Smooth muscle cell (in vitro differentiated cells): ENCODE measurements around the gene XPO6. TPM values are rescaled to one million over a fixed set of nuclear protein-coding genes. Genes with fewer than 3 reads are reported as not detected.
"Not testable (repeated sequence)": the region's sequence is repeated elsewhere in the genome, so short reads cannot be mapped to it uniquely, and the experiment has no call there.

ENCODE experiments used
- DNase-seq: peaks from one replicate; lab custom pipeline; 2025; ENCODE audit not compliant: unreplicated experiment; lab: John Stamatoyannopoulos, UW
- H2AFZ ChIP-seq: fragments of 200-600 bp; sonication (generic); 2 replicates; pipeline ENCODE4 v1.6.0; 2016; ENCODE audit warnings: antibody characterized with exemption, low read depth, mild to moderate bottlenecking
- H3F3A ChIP-seq: fragments of 200-600 bp; sonication (generic); 2 replicates; pipeline ENCODE4 v1.6.0; 2017; ENCODE audit warnings: antibody characterized with exemption, low read depth
- H3K27ac ChIP-seq: fragments of 200-600 bp; sonication (generic); 2 replicates; pipeline ENCODE4 v1.5.1; 2016; ENCODE audit warnings: low read depth, mild to moderate bottlenecking
- H3K27me3 ChIP-seq: fragments of 200-600 bp; sonication (generic); 2 replicates; pipeline ENCODE4 v1.6.1; 2016; ENCODE audit warnings: low read depth, mild to moderate bottlenecking
- H3K36me3 ChIP-seq: fragments of 200-600 bp; sonication (generic); 2 replicates; pipeline ENCODE4 v1.5.1; 2016; ENCODE audit warnings: low read depth
- H3K4me1 ChIP-seq: fragments of 200-600 bp; sonication (generic); 2 replicates; pipeline ENCODE4 v1.5.1; 2016; ENCODE audit warnings: low read depth
- H3K4me2 ChIP-seq: fragments of 200-600 bp; sonication (generic); 2 replicates; pipeline ENCODE4 v1.6.0; 2016; ENCODE audit warnings: mild to moderate bottlenecking
- H3K4me3 ChIP-seq: fragments of 200-600 bp; sonication (generic); 2 replicates; pipeline ENCODE4 v1.5.1; 2016; ENCODE audit warnings: mild to moderate bottlenecking
- H3K79me2 ChIP-seq: fragments of 200-600 bp; sonication (generic); 2 replicates; pipeline ENCODE4 v1.6.0; 2016; ENCODE audit warnings: low read depth, mild to moderate bottlenecking
- H3K9ac ChIP-seq: fragments of 200-600 bp; sonication (generic); 2 replicates; pipeline ENCODE4 v1.6.0; 2016; ENCODE audit warnings: low read depth
- H3K9me3 ChIP-seq: fragments of 200-600 bp; sonication (generic); replicated peaks from 2 replicates; pipeline ENCODE4 v1.5.1; 2016; ENCODE audit warnings: low read depth
- H4K20me1 ChIP-seq: fragments of 200-600 bp; sonication (generic); 2 replicates; pipeline ENCODE4 v1.6.0; 2016; ENCODE audit warnings: low read depth
- CTCF ChIP-seq: fragments of 200-600 bp; sonication (generic); IDR thresholded peaks from 2 replicates; pipeline ENCODE4 v1.5.1; 2017; ENCODE audit warnings: borderline replicate concordance, mild to moderate bottlenecking, antibody characterized with exemption; ENCODE audit not compliant: insufficient read depth, poor library complexity, severe bottlenecking
- WGBS: methylation state at CpG from one replicate; pipeline ENCODE4 v1.1.7; 2016; ENCODE audit warnings: low lambda C conversion rate; 5-methylcytosine and 5-hydroxymethylcytosine counted together
- polyA plus RNA-seq: library from polyadenylated mRNA; unstranded; fragments of >200 nt; fragmentation: Nextera tagmentation; extraction: Ambion mirVana; gene quantifications from 2 replicates; pipeline ENCODE4 v1.2.1, GENCODE V29; 2016
- total RNA-seq: library from RNA; depleted of rRNA; stranded (reverse); fragments of >200 nt; gene quantifications from 2 replicates; pipeline ENCODE4 v1.2.3, GENCODE V29; 2014

The XPO6 gene
- total and polyA plus RNA-seq, 2 experiments from 2014 or later, result 42.1 to 82.1 TPM

- Histone ChIP-seq H3K79me2 (no peaks in the 10 kb centered on the region), H3K4me2 (no peak overlapping the region), H3K9ac (no peak overlapping the region), H4K20me1 (no peaks in the 10 kb centered on the region), H3F3A (no peaks in the 10 kb centered on the region), H2AFZ (no peak overlapping the region), H3K4me1 (peaks cover 7% of the 10 kb centered on the region), H3K27me3 (no peaks in the 10 kb centered on the region), H3K4me3 (no peak overlapping the region), H3K9me3 (no peaks in the 10 kb centered on the region), H3K27ac (no peak overlapping the region), H3K36me3 (no peaks in the 10 kb centered on the region)
- 95% methylated on average over 6 of the region's 6 CpGs for WGBS
- no peak for TF ChIP-seq CTCF
- no peak for DNase-seq
Measured at GRCh38 chr16:28254158-28254557, 42.4 kb upstream of the XPO6 start.

GRCh38 chr16:28250999-28251398, 39.2 kb upstream of the XPO6 start:
- WGBS, result 58% methylated on average over 3 of the region's 3 CpGs
- Histone ChIP-seq H3K36me3 (no peaks in the 10 kb centered on the region), H3F3A (no peaks in the 10 kb centered on the region), H3K9me3 (no peaks in the 10 kb centered on the region), H3K79me2 (no peaks in the 10 kb centered on the region), H3K27ac (no peak overlapping the region), H4K20me1 (no peaks in the 10 kb centered on the region), H3K27me3 (no peaks in the 10 kb centered on the region), H2AFZ (no peak overlapping the region), H3K4me3 (no peak overlapping the region), H3K4me1 (no peaks in the 10 kb centered on the region), H3K9ac (no peak overlapping the region), H3K4me2 (no peak overlapping the region)
- DNase-seq, result no peak
- no peak for TF ChIP-seq CTCF

- not testable (repeated sequence) for H3K79me2 ChIP-seq, H3K9me3 ChIP-seq, DNase-seq, H3K27me3 ChIP-seq, H2AFZ ChIP-seq, H3F3A ChIP-seq, H3K36me3 ChIP-seq, H3K4me2 ChIP-seq, H3K9ac ChIP-seq, H3K27ac ChIP-seq, H3K4me3 ChIP-seq, H4K20me1 ChIP-seq, H3K4me1 ChIP-seq
- WGBS, result 88% methylated on average over 2 of the region's 2 CpGs
Measured at GRCh38 chr16:28249483-28249882, 37.7 kb upstream of the XPO6 start.

DNA sequence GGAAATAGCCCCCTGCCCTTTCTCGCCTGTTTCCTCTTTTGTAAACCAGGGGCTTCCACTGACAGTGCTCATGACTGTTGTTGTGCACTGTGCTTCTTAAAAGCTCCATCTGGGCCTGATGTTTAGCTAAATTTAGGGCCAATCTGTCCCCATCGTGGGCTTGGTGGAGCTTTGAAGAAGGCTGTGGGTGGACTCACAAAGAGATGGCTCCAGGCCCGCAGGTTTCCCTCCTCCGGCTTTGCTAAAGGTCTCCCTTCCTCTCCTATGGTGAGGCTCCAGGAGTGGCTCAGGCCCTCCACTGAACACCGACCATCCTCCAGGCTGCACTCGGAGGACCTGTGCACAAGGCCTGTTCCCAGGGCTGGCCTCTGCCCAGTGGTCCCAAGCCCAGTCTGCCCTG, 30.2 kb upstream of the XPO6 start:
- Histone ChIP-seq H3K4me3 (no peak overlapping the region), H2AFZ (no peak overlapping the region), H3K36me3 (no peaks in the 10 kb centered on the region), H3K27ac (no peak overlapping the region), H3K9ac (no peak overlapping the region), H3F3A (no peaks in the 10 kb centered on the region), H3K4me2 (no peak overlapping the region), H3K4me1 (no peaks in the 10 kb centered on the region), H4K20me1 (no peaks in the 10 kb centered on the region), H3K27me3 (no peaks in the 10 kb centered on the region), H3K79me2 (no peaks in the 10 kb centered on the region), H3K9me3 (no peaks in the 10 kb centered on the region)
- no peak for DNase-seq
- 96% methylated on average over 6 of the region's 6 CpGs for WGBS
- no peak for TF ChIP-seq CTCF
